Keratinocyte (primary cell): ENCODE measurements around the gene MCOLN2. TPM values are rescaled to one million over a fixed set of nuclear protein-coding genes. Genes with fewer than 3 reads are reported as not detected.
"Not testable (repeated sequence)": the region's sequence is repeated elsewhere in the genome, so short reads cannot be mapped to it uniquely, and the experiment has no call there.

Experiments
- DNase-seq: peaks from one replicate; pipeline ENCODE4 v3.0.0-alpha.2; 2011; ENCODE audit warnings: low read depth, missing footprints, low spot score
- FAIRE-seq: peaks from 2 replicates; lab custom pipeline; 2011; peaks lifted over from hg19 to GRCh38; lab: Jason Lieb, UNC
- H2AFZ ChIP-seq: 2 replicates; pipeline ENCODE4 v1.6.0; 2012; ENCODE audit warnings: low read length, control low read depth, inconsistent platforms; ENCODE audit not compliant: control insufficient read depth
- H3K27ac ChIP-seq: 2 replicates; pipeline ENCODE4 v1.5.1; 2011; ENCODE audit warnings: low read length; ENCODE audit not compliant: control insufficient read depth, insufficient read depth
- H3K27me3 ChIP-seq: 3 replicates; pipeline ENCODE4 v1.6.0; 2011; ENCODE audit warnings: low read length; ENCODE audit not compliant: control insufficient read depth, insufficient read depth; ENCODE audit errors: extremely low read depth
- H3K36me3 ChIP-seq, 2 experiments: 2 replicates in 1 of 2; 3 replicates in 1 of 2; pipeline ENCODE4 v1.5.1; 2011; ENCODE audit warnings: low read length in 2 of 2, mild to moderate bottlenecking in 1 of 2; ENCODE audit not compliant: control insufficient read depth in 2 of 2, insufficient read depth in 2 of 2; ENCODE audit errors: extremely low read depth in 1 of 2
- H3K4me1 ChIP-seq: 3 replicates; pipeline ENCODE4 v1.5.1; 2011; ENCODE audit warnings: low read length; ENCODE audit not compliant: control insufficient read depth, insufficient read depth; ENCODE audit errors: extremely low read depth
- H3K4me2 ChIP-seq: 3 replicates; pipeline ENCODE4 v1.6.0; 2011; ENCODE audit warnings: low read depth, low read length; ENCODE audit not compliant: control insufficient read depth, insufficient read depth; ENCODE audit errors: extremely low read depth
- H3K4me3 ChIP-seq, 3 experiments: fragments of 200-600 bp in 1 of 3; sonication (generic) in 1 of 3; 2 replicates in 2 of 3; 3 replicates in 1 of 3; pipeline ENCODE4 v1.5.1; 2011 to 2016; ENCODE audit warnings: low read length in 3 of 3, mild to moderate bottlenecking in 3 of 3, control low read depth in 2 of 3, inconsistent platforms in 1 of 3, low read depth in 1 of 3, mixed read lengths in 1 of 3, mixed run types in 1 of 3, moderate library complexity in 1 of 3; ENCODE audit not compliant: control insufficient read depth in 2 of 3, insufficient read depth in 2 of 3; ENCODE audit errors: extremely low read depth in 1 of 3
- H3K79me2 ChIP-seq: 2 replicates; pipeline ENCODE4 v1.6.0; 2012; ENCODE audit warnings: low read length; ENCODE audit not compliant: control insufficient read depth, insufficient read depth
- H3K9ac ChIP-seq: 3 replicates; pipeline ENCODE4 v1.6.0; 2011; ENCODE audit warnings: low read length; ENCODE audit not compliant: control insufficient read depth, insufficient read depth; ENCODE audit errors: extremely low read depth
- H3K9me1 ChIP-seq: 3 replicates; pipeline ENCODE4 v1.6.0; 2011; ENCODE audit warnings: low read length; ENCODE audit not compliant: control insufficient read depth, insufficient read depth; ENCODE audit errors: extremely low read depth
- H3K9me3 ChIP-seq: 2 replicates; pipeline ENCODE4 v1.5.1; 2012; ENCODE audit warnings: low read depth, low read length; ENCODE audit not compliant: control insufficient read depth
- H4K20me1 ChIP-seq: 3 replicates; pipeline ENCODE4 v1.6.0; 2011; ENCODE audit warnings: low read length; ENCODE audit not compliant: control insufficient read depth, insufficient read depth; ENCODE audit errors: extremely low read depth
- CTCF ChIP-seq, 3 experiments: IDR thresholded peaks in 1 of 3; conservative IDR thresholded peaks in 1 of 3; optimal IDR thresholded peaks in 1 of 3; 2 replicates in 2 of 3; 3 replicates in 1 of 3; pipeline versions ENCODE3 to v1.5.1; 2011; ENCODE audit warnings: low read length in 3 of 3, mild to moderate bottlenecking in 3 of 3, moderate library complexity in 2 of 3, control low read depth in 1 of 3, inconsistent platforms in 1 of 3; ENCODE audit not compliant: insufficient read depth in 2 of 3; ENCODE audit errors: extremely low read depth in 1 of 3
- EZH2 ChIP-seq: IDR thresholded peaks from one replicate; pipeline ENCODE4 v1.6.1; 2012; ENCODE audit warnings: inconsistent platforms, mild to moderate bottlenecking, low read length, moderate library complexity
- dilution Hi-C: fragments of 300-500 bp; cut with MboI; formaldehyde crosslinking; loops from one replicate; pipeline ENCODE4 v1.7.0; 2020; ENCODE audit warnings: low sequenced_read_pairs; ENCODE audit not compliant: extremely low pct_ligation_motif_present
- polyA plus RNA-seq, 5 experiments: library from polyadenylated mRNA; depleted of rRNA in 3 of 5; stranded (reverse) in 3 of 5; stranded (forward) in 1 of 5; unstranded in 1 of 5; fragments of >200 nt; gene quantifications; 1 replicate in 1 of 5; 2 replicates in 3 of 5; 3 replicates in 1 of 5; pipeline versions ENCODE4 v1.2.1 to v1.2.3, GENCODE V29; 2011 to 2012; ENCODE audit warnings: missing spikeins in 2 of 5, low read depth in 1 of 5, low replicate concordance in 1 of 5

Gene MCOLN2
- polyA plus RNA-seq, 1 donor (not counting 4 experiments of a cell fraction or from before 2014, with no cell fraction given), result 0.14 TPM

DNA sequence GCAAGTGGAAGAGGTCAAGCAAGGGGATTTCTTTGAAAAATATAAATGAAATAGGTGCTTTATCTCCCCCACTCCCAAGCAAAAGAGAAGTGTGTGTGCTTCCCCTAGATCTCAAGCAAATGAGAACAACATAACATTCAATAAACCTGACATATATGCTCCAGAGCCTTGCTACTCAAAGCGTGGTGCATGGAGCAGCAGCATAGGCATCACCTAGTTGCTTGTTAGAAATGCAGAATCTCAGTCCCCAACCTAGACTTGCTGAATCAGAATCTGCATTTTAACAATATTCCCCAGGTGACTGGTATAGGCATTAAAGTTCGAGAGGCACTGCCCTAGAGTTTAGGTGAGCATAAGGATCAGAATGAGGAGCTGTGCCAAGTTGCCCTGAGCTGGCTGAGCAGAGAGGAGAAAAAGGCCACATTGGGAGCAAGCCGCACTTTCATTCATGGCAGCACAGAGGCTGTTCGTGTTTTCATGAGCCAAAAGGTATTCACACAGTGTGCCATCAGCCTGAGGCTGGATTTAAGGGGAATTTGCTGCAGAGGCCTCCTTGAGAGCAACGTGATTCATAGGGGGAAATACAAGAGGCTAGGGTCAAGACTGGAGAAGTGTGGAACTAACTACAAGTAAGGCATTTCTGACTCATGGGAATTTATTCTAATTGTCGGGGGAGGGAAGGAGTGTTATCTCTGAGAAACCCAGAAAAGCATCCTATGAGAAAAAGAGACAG is 89.7 kb downstream of the MCOLN2 start:
- FAIRE-seq (peak; percentile 88), DNase-seq (no peak)
- no peaks in the 10 kb centered on the region for H4K20me1 ChIP-seq
- peak overlapping the region; percentile 38 for H3K27ac ChIP-seq
- H3K79me2 ChIP-seq, result no peaks in the 10 kb centered on the region
- H3K4me2 ChIP-seq, result peak overlapping the region; percentile 9
- peak overlapping the region; percentile 14 for H3K9ac ChIP-seq
- TF ChIP-seq EZH2 (no peak), CTCF (optimal IDR thresholded peaks at IDR 0.05 in 1 of 3, IDR thresholded peaks at IDR 0.05 in 1 of 3, conservative IDR thresholded peaks at IDR 0.05 in 1 of 3; ENCODE audit: extremely low read depth in 1 of 3, insufficient read depth in 2 of 3, low read length in 3 of 3) (no peak)
- dilution Hi-C loops, result no loop called here
- no peak overlapping the region for H3K4me3 ChIP-seq
- H3K9me3 ChIP-seq, result no peaks in the 10 kb centered on the region
- no peaks in the 10 kb centered on the region for H3K36me3 ChIP-seq
- H2AFZ ChIP-seq, result peak overlapping the region; percentile 17
- peaks cover 11% of the 10 kb centered on the region for H3K4me1 ChIP-seq
- H3K27me3 ChIP-seq, result no peaks in the 10 kb centered on the region
- H3K9me1 ChIP-seq, result no peaks in the 10 kb centered on the region

GRCh38 chr1:84902727-84903126 is 94.2 kb downstream of the MCOLN2 start:
- H2AFZ ChIP-seq, DNase-seq, H3K9ac ChIP-seq, H3K27ac ChIP-seq, H3K27me3 ChIP-seq, H3K79me2 ChIP-seq, H3K4me2 ChIP-seq, H3K9me1 ChIP-seq, H3K36me3 ChIP-seq, FAIRE-seq, H4K20me1 ChIP-seq, H3K4me3 ChIP-seq, dilution Hi-C loops, H3K4me1 ChIP-seq, H3K9me3 ChIP-seq: not testable (repeated sequence)

- no peaks in the 10 kb centered on the region for H3K27me3 ChIP-seq
- no peaks in the 10 kb centered on the region for H3K4me1 ChIP-seq
- H3K4me2 ChIP-seq, result no peak overlapping the region
- no peaks in the 10 kb centered on the region for H4K20me1 ChIP-seq
- H3K36me3 ChIP-seq, result no peaks in the 10 kb centered on the region
- H3K79me2 ChIP-seq, result no peaks in the 10 kb centered on the region
- no peaks in the 10 kb centered on the region for H3K9me3 ChIP-seq
- no peak for TF ChIP-seq EZH2
- no peak for TF ChIP-seq CTCF (optimal IDR thresholded peaks at IDR 0.05 in 1 of 3, IDR thresholded peaks at IDR 0.05 in 1 of 3, conservative IDR thresholded peaks at IDR 0.05 in 1 of 3; ENCODE audit: extremely low read depth in 1 of 3, insufficient read depth in 2 of 3, low read length in 3 of 3)
- H3K9ac ChIP-seq, result no peak overlapping the region
- no peak overlapping the region for H3K27ac ChIP-seq
- DNase-seq, result no peak
- FAIRE-seq, result no peak
- dilution Hi-C loops, result no loop called here
- H3K9me1 ChIP-seq, result no peaks in the 10 kb centered on the region
- H2AFZ ChIP-seq, result no peak overlapping the region
- no peak overlapping the region for H3K4me3 ChIP-seq
Observed at GRCh38 chr1:84899969-84900368, 96.9 kb downstream of the MCOLN2 start.
